ENCODE results near the gene MPC1L.
A peak's percentile ranks its signal among the peaks of the same experiment; 100 is the strongest.

MPC1L gene

DNA sequence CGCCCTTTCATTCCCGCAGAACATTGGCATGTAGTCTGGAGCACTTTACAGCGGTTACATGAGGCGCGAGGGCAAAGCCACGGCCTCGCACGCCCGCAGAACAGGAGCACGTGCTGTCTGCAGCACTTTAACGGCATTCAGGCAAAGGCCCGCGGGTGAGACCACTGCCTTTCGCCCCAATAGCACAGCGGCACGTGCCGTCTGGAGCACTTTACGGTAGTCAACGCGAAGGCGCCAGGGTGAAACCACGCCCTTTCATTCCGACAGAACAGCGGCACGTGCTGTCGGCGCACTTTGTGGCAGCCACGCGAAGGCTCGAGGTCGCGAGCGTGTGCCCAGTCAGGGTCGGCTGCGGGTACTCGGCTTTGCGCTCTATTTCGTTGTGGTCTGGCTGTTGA is at the start of gene MPC1L:
MPC1L (plus strand) TSS at position 290 of the 398 bp plus-strand sequence. CDS start 138 bp downstream, outside the sequence.
- TF ChIP-seq CTCF (IDR thresholded peaks at IDR 0.05): no peak

DNA sequence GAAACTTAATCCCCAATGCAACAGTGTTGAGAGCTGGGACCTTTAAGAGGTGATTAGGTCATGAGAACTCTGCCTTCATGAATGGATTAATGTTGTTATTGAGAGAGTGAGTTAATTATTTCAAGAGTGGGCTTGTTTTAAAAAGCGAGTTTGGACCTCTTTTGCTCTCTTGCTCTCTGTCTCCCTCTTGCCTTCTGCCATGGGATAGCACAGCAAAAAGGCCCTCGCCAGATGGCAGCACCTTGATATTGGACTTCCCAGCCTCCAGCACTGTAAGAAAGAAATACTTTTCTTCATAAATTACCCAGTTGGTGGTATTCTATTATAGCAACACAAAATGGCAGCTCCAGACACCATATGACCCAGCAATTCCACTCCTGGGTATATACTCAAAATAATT is 49.5 kb upstream of the MPC1L start:
- TF ChIP-seq CTCF (IDR thresholded peaks at IDR 0.05): peak; percentile 56

DNA sequence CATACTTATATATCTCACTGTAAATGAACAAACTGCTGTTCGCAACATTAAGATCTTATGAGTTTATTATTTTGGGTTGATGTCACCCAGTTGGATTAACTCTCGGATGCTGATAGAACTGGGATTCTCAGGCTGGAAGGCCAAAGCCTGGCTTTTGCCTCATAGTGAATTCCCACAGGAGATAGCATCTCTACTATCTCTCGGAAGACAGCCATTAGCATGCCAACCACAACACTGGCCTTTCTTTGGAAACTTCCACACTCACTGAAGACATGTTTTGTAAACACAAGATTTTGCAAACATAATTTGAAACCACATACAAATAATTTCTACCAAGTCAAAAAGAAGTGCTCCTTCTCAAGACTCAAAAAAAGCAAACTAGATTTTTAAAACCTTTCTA is 46.9 kb upstream of the MPC1L start:
- TF ChIP-seq CTCF (IDR thresholded peaks at IDR 0.05): no peak

- no peak for TF ChIP-seq CTCF (IDR thresholded peaks at IDR 0.05)
Measured at GRCh38 chrX:40578039-40578695, 45.1 kb upstream of the MPC1L start.

DNA sequence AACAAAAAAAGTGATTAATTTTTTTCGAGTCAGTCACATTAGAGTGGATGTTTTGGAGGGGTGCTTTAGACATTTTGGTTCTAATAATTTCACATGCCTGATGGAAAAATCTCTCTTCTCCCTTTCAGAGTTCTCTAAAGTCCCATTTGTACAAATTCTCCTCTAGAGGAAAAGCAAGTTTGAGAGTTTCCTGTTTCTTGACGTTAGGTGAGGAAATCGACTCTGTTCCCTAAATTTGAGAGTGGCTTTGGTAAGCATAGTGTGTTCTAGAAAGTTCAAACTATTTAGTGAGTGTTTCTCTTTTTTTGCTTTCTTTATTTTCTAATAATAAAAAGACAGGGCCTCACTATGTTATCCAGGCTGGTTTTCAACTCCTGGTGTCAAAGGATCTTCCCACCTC is 44.1 kb upstream of the MPC1L start:
- TF ChIP-seq CTCF (IDR thresholded peaks at IDR 0.05): no peak

GRCh38 chrX:40579900-40580536 is 43.2 kb upstream of the MPC1L start:
- no peak for TF ChIP-seq CTCF (IDR thresholded peaks at IDR 0.05)

GRCh38 chrX:40580537-40581335 is 42.5 kb upstream of the MPC1L start, which contains the start of gene ATP6AP2:
Gene ATP6AP2 (plus strand): TSS chrX:40580970. CDS start chrX:40581066, 96 bp downstream.
- no peak for TF ChIP-seq CTCF (IDR thresholded peaks at IDR 0.05)

All from LNCAP (cell line).